Activated naive CD4-positive, alpha-beta T cell treated with anti-CD3 and anti-CD28 coated beads, Interleukin-2, amount 50 U/mL, for 16 hours (primary cell): ENCODE measurements around the gene GRM4.

ENCODE experiments used
- DNase-seq: peaks from one replicate; pipeline ENCODE4 v3.0.0-alpha.2; 2020

Gene GRM4

DNA sequence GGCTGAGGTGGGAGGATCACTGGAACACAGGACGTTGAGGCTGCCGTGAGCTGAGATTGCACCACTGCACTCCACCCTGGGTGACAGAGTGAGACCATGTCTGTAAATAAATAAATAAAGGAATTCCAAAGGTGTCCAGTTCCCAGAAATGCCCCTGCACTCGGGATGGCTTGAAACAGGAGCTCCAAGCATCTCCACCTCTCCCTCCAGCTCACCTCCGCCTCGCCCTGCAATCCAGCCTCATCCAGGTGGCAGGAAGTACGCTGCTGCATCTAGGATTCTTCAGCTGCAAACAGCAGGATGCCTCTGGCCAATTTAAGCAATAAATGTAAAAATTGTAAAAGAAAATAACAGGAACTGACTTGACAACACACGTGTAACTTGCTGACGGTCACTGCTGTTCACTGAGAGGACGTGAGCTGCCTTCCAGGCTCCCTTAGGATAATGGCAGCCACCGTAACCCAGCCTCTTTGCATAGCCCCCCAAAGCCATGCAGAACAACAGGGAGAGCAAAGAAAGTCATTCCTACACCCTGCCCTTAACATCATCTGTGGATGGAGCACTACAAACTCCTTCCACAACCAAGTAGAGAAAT lies 11.4 kb upstream of the GRM4 start:
- DNase-seq, result no peak

DNA sequence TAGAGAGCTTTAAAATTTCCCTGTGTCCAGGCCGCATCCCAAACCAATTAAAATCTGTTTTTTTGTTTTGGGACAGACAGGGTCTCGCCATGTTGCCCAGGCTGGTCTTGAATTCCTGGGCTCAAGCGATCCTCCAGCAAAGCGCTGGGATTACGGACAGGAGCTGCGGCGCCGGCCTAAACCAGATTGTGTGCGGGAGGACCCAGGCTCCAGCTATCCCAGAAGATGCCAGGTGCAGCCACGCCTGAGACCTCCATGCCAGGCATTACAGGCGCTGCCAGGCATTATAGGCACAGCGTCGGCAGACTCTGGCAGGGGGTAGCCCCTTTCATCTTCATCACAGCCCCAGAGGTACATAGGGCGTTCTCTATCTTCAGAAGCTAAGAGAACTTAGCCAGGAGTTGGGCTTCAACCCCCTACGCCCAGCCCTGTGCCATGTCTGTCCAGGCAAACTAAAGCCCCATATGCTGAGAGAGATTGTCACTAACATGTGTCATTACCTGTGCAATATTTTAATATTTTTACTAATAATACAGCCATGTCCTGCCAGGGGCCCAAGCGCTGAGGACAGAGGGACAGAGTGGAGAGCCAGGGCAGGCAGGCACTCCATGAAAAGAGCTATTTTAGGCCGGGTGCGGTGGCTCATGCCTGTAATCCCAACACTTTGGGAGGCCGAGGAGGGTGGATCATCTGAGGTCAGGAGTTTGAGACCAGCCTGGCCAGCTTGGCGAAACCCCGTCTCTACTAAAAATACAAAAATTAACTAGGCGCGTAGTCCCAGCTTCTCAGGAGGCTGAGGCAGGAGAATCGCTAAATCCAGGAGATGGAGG lies 9.8 kb upstream of the GRM4 start:
- no peak for DNase-seq

DNA sequence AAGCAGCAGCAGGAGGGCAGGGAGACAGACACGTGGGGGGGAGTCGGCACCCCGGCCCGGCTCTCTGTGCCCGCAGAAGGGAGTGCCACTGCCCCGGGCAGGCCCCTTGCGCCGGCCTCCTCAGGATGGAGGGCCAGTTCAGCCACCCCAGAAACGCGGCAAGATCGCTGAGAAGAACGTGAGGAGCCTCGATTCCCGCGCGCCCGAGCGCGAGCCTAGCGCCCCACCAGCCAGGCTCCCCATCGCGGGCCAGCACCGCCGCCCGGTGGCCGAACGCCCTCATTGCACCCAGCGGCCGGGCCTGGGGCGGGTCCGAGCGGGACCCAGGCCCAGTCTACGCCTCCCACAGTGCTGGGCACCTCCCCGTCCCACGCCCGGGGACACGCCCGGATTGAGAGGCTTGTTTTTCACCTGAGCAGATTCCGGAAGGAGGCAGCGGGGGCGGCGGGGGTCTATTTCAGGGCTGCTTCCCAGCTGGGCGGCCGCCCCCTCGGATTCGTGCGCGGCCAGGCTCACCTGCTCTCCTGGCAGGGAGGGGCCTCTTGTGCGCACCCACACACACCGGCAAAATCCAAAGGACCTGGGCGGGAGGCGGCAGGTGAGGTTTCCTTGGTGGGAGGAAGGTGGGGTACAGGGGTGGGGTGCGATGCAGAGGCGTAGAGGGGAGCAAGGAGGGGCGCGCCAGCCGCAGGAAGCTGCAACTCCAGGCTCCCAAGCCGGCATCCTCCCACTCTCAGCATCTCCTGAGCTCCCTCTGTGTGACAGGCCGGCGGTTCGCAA lies 9.0 kb upstream of the GRM4 start:
- peak; percentile 77 for DNase-seq

DNA sequence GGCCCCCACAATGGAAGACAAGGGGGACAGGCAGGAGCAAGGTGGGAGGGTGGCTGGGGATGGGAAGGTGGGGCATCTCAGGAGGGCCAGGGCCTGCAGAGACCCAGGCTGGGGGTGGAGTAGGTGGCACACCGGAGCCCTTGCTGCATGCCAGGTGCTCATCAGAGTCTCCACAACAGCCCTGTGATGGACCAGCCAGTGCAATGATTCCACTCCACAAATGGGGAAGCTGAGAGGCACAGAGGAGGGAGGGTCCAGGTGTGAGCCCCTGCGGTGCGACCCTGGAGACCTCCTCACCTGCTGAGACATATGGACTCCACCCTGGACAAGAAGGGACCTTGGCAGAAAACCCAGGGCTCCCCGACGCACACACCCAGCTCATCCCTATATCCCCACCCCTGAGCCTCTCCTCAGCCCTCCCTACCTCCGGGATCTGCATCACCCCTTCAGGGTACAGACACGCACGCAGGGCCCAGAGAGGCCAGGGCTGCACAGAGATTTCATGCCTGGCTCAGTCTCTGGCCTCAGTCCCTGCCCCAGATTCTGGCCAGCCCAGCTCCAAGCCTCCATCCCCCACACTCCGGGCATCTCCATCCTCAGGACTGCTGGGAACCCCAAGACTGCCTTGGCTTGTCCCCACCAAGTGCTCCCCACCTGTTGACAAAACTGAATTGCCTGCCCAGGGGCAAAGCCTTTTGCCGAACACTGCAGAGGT lies 7.1 kb upstream of the GRM4 start:
- DNase-seq, result no peak

DNA sequence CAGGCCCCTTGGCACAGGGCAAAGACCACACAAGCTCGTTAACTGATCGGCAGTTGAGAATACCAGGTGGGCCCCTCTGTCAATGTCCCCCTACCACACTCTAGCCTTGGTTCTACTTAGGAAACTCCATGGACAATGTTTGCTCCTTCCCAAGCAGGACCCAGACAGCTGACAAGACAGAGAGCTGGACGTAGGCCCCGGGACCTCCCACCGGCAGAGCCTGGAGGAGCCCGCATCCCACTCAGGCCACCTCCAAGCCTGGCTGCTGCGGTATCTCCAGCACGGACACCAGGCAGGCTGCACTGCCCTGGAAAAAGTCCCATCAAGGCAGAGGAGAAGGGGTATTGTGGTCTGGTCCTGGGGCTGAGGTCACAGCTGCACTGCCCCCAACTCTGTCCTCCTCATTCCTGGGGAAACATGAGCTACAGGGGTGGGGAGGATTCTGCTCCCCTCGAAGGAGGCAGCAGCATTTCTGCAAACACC lies 6.2 kb upstream of the GRM4 start:
- DNase-seq, result no peak

DNA sequence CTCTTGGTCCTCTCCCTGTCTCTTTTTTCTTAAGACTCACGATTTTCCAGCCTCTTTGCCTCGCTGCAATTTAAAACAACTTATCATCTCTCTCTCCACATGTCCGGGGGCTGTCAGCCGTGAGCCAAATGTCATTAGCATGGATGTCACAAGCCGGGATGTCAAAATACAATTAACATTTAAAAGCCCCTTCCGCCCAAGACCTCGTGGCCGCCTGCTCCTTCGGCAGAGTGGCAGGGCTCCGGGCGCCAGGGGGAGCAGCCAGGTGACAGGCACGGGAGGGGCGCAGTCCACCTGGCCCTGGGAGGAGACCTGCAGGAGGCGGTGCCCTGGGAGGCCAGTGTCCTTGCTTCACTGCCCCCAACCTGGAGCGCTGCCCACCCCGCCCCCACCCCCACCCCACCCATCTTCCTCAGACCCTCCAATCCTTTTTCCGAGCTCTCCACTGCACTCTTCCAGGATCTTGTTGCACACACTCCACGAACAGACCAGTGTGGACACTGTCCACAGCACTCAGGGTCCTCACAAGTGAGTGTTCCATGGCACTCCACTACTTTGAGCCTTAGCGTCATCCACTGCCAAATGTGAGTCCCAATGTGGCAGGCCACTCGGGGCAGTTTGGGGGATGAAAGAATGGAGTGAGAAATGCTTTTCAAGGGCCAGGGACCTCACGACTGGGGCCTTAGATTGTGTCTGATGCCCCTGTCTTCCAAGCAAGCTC lies 5.6 kb upstream of the GRM4 start:
- DNase-seq, result no peak

DNA sequence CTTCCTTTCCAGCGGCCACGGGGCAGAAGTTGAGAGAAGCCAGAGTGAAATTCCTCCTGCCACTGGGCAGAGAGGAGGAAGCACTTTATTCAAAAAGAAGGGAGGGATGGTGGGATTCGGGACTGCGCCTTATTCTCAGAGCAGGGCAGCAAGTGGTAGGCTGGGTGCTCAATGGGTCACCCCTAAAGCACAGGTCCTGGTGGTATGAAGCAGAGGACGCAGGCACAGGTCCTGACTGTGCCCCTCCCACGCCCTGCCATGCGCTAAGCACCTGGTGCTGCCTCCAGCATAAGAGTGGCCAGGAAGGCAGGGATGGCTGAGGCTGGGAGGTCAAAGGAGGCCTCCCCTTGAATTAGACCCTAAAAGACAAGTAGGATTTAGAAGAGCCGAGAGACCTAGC lies 4.9 kb upstream of the GRM4 start:
- DNase-seq, result no peak

DNA sequence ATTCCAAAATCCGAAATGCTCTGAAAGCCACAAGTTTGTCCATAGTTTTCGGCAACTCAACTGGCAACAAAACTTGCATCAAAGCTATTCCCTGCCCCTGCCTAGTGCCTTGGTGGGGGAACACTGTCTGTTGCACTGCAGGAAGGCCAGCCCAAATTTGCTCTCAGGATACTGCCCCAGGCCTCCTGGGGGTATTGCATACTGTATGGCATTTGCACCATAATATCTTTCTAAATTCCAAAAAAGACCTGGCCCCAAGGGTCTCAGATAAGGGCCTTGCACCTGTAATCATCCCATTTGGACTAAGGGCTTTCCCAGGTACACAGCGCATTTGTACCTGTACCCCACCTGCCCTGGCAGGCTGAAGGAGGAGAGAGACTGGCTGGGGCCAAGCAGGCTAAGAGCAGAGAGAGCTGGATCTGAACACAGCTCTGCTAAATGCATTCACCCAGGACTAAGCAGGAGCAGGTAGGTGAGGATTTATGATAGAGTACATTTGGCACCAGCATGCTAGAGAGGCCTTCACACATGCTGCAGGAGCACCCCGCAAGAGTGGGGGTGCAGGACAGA lies 4.0 kb upstream of the GRM4 start:
- no peak for DNase-seq

DNA sequence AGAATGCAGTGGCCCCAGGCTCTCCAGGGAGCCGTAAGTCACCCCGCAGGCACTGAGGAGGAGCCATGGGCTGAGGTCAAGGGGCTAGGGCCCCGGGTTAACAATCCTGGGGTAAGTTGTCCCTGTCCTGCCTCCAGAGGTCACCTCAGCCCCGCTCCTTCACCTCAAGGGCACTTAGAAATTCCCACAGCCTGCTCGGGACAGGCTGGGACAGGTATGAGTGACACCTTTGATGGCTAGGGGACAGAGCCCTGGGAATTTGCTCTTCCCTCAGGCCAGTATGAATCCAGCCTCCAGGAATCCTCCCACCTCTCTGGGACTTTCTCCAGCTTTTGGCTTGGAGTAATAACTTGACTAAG lies 3.5 kb upstream of the GRM4 start:
- no peak for DNase-seq

DNA sequence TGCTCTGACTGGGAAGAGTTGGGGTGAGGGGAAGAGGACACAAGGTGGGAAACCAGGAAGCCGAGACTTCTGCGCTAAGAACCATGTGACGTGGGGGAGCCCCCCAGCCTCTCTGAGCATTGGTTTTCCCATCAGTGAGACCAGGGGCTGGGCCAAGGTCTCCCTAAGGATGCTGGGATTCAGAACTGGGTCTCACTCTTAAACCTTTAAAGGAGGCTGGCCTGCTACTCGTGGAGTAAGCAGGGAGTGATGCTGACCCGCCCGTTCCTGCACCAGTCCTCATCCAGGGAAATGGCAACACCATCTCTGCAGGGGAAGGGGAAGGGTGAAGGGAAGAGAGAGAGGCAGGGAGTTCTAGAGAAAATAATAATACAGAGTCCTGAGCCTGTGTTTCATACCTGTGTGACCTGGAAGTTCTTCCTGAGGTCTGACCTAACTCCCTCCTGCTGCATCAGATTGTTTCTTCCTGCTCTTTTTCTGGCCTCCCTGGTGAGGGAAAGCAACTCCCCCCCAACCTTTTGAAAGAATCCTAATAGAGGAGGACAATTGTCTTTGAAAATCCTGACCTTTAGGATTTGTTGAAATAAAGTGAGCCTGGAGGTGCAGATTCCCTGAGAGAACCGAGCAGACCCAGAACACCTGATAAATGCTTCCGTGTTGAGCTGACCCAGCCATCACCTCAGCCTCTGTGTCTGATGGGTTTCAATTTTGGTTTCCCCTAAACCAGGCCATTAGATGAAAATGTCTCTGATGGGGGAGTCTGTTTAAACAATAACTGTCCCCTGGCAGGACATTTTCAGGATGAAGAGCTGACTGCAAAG lies 3.0 kb upstream of the GRM4 start:
- DNase-seq, result no peak

DNA sequence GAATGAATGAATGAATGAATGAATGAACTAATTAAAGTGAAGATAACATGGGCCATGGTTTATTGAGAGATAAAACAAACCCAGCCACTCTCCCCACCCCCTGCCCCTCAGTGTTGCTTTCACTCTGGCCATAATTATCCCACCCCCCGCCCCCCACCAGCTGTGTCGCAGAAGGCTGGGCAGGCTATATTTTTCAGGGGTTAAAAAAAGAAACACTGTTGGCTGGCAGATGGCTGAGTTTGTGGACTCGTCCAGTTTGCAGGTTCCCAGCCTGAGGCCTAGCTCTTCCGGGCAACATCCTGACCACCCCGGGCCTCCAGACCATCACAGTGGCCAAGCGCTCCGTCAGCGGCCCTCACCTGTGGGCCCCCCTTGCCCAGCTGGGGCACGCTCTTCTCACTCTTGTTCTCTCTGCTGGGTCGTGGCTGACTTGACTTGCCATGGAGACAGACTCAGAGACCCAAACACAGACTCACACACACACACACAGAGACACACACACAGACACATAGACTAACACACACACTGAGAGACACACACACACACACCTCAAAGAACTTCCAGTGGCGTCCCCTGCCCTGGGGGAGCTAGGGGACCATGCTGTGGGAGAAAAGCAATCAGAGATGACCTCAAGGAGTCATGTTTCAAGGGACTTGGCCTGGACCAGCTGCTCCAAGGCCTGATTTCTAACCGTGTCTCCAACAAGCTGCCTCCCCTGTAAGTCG lies 2.2 kb upstream of the GRM4 start:
- no peak for DNase-seq

DNA sequence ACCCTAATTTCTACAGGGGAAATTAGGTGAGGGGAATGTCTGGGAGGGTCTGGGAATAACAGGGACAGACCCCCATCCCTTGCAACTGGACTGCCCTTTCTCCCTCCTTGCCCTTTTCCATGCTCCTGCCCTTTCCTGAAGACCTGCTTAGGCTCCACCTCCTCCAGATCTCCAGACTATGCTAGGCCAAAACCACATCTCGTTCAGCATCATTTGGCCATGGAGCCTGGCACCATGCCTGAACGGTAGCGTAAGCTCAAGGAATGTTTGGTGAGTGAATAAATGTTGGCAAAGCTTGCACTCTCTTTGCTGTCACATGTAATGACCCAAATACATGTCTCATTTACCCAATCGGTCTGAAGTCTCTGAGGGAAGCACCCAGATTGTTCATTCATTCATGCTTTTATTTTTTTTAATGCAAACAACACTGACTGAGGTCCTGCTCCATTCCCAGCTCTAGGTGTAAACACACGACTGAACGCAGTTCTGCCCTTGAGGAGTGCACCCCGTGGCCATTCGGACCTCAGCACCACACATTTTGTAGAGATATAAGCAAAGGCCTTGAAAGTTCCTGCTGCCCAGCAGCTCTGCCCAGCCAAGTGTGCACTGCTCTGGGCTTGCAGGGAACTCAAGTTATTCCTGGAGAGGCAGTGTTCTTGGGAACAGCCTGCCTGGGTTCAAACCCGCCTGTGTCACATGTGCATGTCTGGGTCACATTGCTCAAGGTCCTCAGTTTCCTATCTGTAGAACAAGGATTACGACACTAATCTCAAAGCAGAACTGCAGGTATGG lies 1.1 kb upstream of the GRM4 start:
- DNase-seq, result no peak

DNA sequence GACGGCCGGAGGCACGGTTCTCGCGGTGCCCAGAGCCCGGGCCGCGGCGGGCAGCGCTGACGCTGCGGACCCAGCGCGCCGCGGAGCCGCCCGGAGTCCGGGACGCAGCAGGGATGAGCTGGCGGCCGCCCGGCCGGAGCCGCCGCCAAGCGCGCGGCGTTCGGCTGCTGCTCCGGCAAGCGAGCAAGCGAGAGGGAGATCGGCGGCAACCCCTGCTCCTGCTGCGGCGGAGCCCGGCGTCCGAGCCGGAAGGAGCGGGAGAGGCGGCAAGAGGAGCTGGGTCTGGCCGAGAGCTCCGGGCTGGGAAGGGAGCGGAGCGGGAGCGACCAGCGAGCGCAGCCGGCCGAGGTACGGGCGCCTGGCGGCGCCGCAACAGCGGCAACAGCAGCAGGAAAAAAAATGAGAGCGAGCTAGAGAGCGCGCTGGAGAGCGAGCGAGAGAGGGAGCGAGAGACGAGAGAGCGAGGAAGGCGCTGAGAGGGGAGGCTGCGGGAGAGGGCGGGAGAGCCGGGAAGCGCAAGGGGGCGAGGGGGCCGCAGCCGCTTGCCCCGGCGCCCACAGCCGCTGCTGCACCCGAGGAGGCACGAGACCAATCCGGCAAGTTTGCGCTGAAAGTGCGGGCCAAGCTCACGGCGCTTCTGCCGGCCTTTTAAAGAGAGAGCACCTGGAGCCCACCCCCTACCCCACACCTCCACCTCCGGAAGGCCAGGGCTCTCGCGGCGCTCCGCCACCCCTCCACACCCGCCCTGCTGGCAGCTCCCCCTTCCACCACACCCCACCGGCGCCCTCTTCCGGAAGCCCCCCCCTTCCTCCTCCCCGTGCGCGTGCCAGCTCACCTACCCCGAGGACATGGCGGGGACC lies 496 bp downstream of the GRM4 start:
- DNase-seq, result peak; percentile 38

DNA sequence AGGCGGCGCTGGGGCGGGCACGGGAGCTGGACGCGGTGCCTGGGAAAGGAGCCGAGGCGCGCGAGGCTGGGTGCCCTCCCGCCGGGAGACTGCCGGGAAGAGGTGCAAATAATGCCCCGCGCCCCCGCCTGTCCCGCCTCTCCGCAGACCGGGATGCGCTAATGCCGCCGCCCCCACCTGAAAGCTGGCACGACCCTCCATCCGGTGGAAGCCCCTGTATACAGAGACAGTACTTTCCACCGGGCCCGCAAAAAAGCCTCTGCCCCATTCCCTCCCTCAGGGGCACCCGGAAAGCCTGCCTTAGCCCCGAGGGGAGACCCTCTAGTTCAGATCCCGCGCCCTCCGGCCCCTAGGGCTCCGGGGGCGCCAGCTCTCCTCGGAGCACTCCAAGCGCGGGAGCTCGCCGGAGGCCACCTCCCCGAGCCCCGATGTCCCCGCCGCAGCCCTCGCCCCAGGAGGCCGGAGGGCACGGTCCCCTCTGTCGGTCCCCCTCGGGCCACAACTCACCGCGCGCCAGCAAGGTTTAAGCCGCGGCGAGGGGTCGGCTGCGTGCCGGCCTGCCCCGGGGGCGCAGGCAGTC lies 1.2 kb downstream of the GRM4 start:
- no peak for DNase-seq

DNA sequence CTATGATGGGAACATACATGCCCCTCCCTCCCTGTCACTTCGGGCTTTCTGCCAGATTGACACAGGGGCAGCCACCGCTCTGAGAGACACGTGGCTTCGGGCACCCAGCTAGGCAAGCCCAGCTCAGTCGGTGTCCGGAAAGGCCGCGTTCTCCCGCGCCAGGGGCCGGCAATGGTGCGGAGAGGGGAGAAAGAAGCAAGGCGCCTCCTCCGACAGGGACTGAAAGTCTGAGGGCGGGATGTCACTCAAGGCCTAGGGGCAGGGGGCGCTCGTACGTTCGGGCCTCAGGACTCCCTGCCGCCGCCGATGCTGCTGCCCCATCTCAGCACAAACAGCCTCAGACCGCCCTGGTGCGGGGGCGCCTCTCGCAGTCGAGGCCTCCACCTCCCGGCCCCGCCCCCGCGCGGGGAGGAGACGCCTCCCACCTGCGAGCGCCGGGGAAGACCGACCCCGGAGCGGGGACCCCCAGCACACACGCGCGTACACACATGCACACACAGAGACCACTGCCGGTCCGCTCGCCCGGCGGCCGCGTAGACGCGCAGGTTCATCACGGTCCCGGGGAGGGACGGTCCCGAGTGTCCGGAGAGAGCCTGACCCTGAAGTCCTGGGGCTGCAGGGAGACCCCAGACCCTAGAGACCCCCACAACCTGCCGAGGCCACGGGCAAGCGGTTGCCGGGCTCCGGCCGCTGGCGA lies 1.9 kb downstream of the GRM4 start:
- peak; percentile 58 for DNase-seq

DNA sequence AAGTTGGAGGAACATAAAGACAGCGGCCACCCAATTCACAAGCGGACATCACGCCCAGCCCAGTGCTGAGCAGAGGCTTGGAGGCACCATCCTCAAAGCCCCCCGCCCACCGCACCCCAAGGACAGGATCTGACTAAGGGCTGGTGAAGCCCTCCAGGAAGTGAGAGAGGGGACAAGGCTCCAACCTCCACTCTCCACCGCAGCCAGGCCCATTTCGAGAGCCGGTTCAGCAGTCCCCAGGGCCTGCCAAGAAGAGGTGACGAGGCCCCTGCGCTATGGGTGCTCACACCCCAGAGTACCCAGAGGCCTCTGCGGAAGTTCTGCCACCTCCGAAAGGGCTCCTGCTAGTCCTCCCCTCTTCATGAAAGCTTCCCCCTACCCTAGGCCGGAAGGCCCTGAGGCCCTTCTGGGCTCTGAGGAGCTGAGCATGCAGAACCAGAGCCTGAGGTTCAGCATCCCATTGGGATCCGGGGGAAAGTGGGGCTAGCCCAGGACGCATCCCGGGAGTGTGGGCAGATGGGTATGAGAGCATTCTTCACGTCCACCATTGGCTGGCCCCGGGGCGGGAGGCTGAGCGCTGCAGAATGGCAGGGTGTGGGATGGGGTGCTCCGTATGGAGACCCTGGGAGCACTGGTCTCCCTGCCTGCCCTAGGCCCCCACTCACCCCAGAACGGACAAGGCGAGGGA lies 2.5 kb downstream of the GRM4 start:
- no peak for DNase-seq
